GM18861 (cell line): Measurements from ENCODE around the gene AKR1B15.

Source experiments
- ATAC-seq: cut with Tn5 transposase; IDR thresholded peaks from one replicate; pipeline ENCODE4 v1.9.1; 2021; ENCODE audit not compliant: unreplicated experiment

AKR1B15 gene

GRCh38 chr7:134613623-134614347 is 64.9 kb downstream of the AKR1B15 start:
- ATAC-seq = no peak

GRCh38 chr7:134616611-134617010 is 67.7 kb downstream of the AKR1B15 start:
- no peak for ATAC-seq

- ATAC-seq = no peak
These were observed 70.0 kb downstream of the AKR1B15 start for GRCh38 chr7:134618756-134619530.

- ATAC-seq = no peak
These were observed 70.9 kb downstream of the AKR1B15 start for GRCh38 chr7:134619627-134620331.

- ATAC-seq = no peak
These were observed 73.5 kb downstream of the AKR1B15 start for GRCh38 chr7:134622303-134622995.

- ATAC-seq = no peak
These were observed 74.3 kb downstream of the AKR1B15 start for GRCh38 chr7:134623193-134623592.

GRCh38 chr7:134625550-134625949 is 76.6 kb downstream of the AKR1B15 start:
- no peak for ATAC-seq

- ATAC-seq = no peak
These were observed 78.3 kb downstream of the AKR1B15 start for GRCh38 chr7:134627109-134627774.

- ATAC-seq = no peak
These were observed 78.9 kb downstream of the AKR1B15 start for GRCh38 chr7:134627775-134628153.

- no peak for ATAC-seq
These were observed 80.5 kb downstream of the AKR1B15 start for GRCh38 chr7:134629445-134629844.
